Measurements from ENCODE around the gene C1orf122.

The C1orf122 gene

DNA sequence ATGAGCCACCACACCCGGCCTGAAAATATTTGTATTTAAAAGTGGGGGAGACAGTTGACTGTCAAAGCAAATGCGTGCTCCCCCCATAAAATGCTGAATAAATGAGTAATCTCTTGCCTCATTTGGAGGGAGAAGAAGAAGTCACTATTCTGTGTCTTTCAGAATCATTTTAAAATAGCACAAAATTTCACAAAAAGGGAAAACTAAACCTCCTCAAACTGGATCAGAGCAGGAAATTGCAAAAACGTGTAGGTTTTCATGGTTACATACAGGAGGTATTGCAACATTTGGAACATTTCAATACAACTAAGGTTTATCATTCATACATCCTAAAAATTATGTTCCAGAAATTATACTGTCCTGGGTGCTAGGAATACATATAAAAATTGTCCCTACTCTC is 38.2 kb downstream of the C1orf122 start:
- no peak for DNase-seq (ENCODE audit: low read depth, low spot score)
- TF ChIP-seq, protein P1, sequence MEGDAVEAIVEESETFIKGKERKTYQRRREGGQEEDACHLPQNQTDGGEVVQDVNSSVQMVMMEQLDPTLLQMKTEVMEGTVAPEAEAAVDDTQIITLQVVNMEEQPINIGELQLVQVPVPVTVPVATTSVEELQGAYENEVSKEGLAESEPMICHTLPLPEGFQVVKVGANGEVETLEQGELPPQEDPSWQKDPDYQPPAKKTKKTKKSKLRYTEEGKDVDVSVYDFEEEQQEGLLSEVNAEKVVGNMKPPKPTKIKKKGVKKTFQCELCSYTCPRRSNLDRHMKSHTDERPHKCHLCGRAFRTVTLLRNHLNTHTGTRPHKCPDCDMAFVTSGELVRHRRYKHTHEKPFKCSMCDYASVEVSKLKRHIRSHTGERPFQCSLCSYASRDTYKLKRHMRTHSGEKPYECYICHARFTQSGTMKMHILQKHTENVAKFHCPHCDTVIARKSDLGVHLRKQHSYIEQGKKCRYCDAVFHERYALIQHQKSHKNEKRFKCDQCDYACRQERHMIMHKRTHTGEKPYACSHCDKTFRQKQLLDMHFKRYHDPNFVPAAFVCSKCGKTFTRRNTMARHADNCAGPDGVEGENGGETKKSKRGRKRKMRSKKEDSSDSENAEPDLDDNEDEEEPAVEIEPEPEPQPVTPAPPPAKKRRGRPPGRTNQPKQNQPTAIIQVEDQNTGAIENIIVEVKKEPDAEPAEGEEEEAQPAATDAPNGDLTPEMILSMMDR (IDR thresholded peaks at IDR 0.05; ENCODE audit: insufficient read depth, low read length, missing control alignments): no peak
- no peak overlapping the region for H3K4me3 ChIP-seq (ENCODE audit: low read depth, low read length)
- ChIA-PET POLR2A (no interaction called here), CTCF (interaction anchor here (0.6 to 5.7 kb wide), 5 partner anchors 12 to 1761 kb away, joined by 3 to 39 read pairs (median 3); partner anchors contain the start of gene MTF1)

DNA sequence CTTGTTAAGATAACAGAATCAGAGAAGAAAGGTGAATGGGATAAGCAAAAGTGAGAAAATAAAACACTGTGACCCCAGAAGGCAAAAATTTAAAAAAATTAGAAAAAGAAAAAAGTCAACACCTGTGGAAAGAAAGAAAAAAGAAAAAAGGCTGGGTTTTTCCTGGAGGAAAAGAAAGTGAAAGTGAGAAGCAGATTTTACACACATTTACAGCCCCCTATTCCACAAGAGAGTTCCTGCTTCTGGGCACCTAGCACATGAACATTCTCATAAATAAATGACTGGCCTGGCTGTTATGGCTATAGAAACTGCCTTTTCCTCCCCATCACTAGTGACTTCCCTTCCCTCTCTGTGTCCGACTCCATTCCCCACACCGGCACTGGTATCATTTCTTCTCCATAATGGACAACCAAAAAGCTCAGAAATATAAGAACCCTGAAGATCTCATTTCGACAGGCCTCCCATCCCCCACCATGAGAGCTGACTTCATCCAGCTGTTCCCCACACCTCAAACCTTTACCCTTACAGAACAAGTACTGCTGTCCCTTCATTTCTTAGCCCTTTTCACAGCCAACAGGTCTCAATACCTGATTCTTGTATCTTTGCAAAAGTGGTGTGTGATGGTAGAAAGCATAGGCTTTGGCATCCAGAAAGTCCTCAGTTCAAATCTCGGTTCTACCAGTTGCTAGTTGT is 39.2 kb downstream of the C1orf122 start:
- DNase-seq (ENCODE audit: low read depth, low spot score): no peak
- POLR2A ChIA-PET: no interaction called here
- no peak overlapping the region for H3K4me3 ChIP-seq (ENCODE audit: low read depth, low read length)
- TF ChIP-seq, protein P1 (IDR thresholded peaks at IDR 0.05; ENCODE audit: insufficient read depth, low read length, missing control alignments): no peak
- CTCF ChIA-PET: interaction anchor here (0.8 to 3.0 kb wide), 3 partner anchors 13 to 392 kb away, joined by 3 to 31 read pairs (median 3); partner anchors contain the start of gene MTF1

DNA sequence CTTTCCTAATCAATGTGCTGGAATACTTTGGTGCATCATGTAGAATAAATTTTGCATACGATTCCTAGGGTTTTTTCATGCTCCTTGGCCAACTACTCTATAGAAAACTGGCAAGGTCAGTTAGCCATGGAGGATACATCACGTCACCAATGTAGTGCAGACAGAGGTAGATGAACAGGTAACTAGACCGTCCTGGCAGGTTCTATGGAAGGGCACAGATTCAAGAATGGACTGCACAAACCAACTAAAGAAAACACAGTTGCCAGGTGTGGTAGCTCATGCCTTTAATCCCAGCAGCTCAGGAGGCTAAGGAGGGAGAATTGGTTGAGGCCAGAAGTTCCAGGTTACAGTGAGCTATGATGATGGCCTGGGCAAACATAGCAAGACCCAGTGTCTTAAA is 41.9 kb downstream of the C1orf122 start:
- TF ChIP-seq, protein P1 (IDR thresholded peaks at IDR 0.05; ENCODE audit: insufficient read depth, low read length, missing control alignments): no peak
- H3K4me3 ChIP-seq (ENCODE audit: low read depth, low read length): no peak overlapping the region
- DNase-seq (ENCODE audit: low read depth, low spot score): no peak
- ChIA-PET CTCF (interaction anchor here (0.9 to 3.3 kb wide), 2 partner anchors 10 to 15 kb away, joined by 3 to 59 read pairs; partner anchors contain the start of gene MTF1), POLR2A (no interaction called here)

DNA sequence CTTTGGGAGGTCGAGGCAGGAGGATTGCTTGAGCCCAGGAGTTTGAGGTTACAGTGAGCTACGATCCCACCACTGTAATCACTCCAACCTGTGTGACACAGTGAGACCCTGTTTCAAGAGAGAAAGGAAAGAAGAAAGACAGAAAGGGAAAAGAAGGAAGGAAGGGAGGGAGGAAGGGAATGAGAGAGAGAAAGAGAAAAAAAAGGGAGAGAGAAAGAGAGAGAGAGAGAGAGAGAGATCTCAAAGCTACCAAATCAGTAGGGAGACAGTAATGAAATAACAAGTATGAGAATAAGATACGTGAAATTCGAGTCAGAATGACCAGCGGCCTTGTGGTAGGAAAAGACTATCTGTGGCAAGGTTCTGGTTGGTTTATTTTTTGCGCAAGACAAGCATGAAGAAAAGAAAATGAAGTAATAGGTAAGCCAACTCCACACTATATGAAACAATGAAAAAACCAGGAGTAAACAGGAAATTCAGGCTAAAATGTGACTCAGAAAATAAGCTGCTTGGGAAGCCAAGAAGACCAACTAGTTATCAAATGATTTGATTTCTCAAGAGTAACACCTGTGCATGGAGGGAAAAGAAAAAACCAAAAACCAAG is 42.9 kb downstream of the C1orf122 start:
- ChIA-PET POLR2A (interaction anchor here (1.9 kb wide), 1 partner anchor 9 kb away, joined by 10 read pairs; the partner anchor contains the start of gene MTF1), CTCF (interaction anchor here (0.9 to 3.3 kb wide), 2 partner anchors 9 to 16 kb away, joined by 3 to 59 read pairs; partner anchors contain the start of gene MTF1)
- TF ChIP-seq, protein P1 (IDR thresholded peaks at IDR 0.05; ENCODE audit: insufficient read depth, low read length, missing control alignments): no peak
- H3K4me3 ChIP-seq (ENCODE audit: low read depth, low read length): no peak overlapping the region
- no peak for DNase-seq (ENCODE audit: low read depth, low spot score)

DNA sequence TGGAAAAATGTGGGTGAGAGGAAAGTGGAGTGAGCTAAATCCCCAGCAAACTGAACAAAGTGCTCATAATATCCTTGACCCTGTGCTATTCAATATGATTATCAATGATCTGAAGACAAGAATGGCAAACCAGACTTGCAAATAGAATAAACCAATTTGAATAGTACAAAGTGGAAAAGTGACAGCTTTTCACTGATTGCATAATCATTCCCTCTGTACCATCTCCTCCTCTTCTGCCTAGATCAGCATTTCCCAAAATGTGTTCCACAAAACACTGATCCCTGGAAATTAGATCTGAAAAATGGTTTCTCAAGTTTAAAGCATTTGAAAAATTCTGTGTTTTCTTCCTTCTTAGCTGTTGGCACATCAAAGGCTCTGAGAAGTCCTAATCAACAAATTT is 43.7 kb downstream of the C1orf122 start:
- ChIA-PET CTCF (interaction anchor here (3.3 kb wide), 1 partner anchor 9 kb away, joined by 59 read pairs; the partner anchor contains the start of gene MTF1), POLR2A (interaction anchor here (1.9 kb wide), 1 partner anchor 8 kb away, joined by 10 read pairs; the partner anchor contains the start of gene MTF1)
- no peak for DNase-seq (ENCODE audit: low read depth, low spot score)
- TF ChIP-seq, protein P1 (IDR thresholded peaks at IDR 0.05; ENCODE audit: insufficient read depth, low read length, missing control alignments): no peak
- H3K4me3 ChIP-seq (ENCODE audit: low read depth, low read length): no peak overlapping the region

DNA sequence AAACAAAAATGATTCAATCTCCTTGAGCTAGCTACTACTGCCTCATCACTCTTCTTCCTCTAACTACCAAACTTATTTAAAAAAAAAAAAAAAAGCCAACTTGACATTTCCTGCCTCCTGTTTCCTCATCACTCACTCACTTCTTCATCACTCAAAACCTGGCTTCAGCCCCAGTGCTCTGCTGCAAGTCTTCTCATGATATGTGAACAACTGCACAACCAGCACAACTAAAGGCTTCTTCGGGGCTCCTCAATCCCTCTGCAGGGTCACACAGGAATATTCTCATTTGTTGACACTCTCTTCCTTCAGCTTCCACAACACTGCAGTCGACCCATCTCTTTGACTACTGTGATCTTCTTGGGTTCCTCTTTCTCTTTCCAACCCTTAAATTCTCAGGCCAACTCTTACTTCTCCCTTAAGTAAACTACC is 44.2 kb downstream of the C1orf122 start:
- TF ChIP-seq, protein P1 (IDR thresholded peaks at IDR 0.05; ENCODE audit: insufficient read depth, low read length, missing control alignments): no peak
- H3K4me3 ChIP-seq (ENCODE audit: low read depth, low read length): no peak overlapping the region
- ChIA-PET POLR2A (interaction anchor here (1.9 kb wide), 1 partner anchor 8 kb away, joined by 10 read pairs; the partner anchor contains the start of gene MTF1), CTCF (interaction anchor here (0.6 to 3.3 kb wide), 2 partner anchors 8 to 538 kb away, joined by 3 to 59 read pairs; partner anchors contain the start of gene MTF1)
- DNase-seq (ENCODE audit: low read depth, low spot score): no peak
